Duodenal mucosa (tissue), 2 donors: ENCODE data around the gene SLC10A1.
A peak's percentile ranks its signal among the peaks of the same experiment; 100 is the strongest.
"Not testable (repeated sequence)": the region's sequence is repeated elsewhere in the genome, so short reads cannot be mapped to it uniquely, and the experiment has no call there.

ENCODE experiments used
- H3K27ac ChIP-seq: one replicate; pipeline ENCODE4 v1.7.0; 2013; ENCODE audit warnings: low read depth, low read length
- H3K27me3 ChIP-seq, 2 donors: one replicate each; pipeline ENCODE4 v1.7.0; 2013; ENCODE audit warnings: low read length in 2 of 2, control low read depth in 1 of 2; ENCODE audit not compliant: insufficient read depth in 2 of 2, control insufficient read depth in 1 of 2
- H3K36me3 ChIP-seq, 2 donors: one replicate each; pipeline ENCODE4 v1.7.0; 2013; ENCODE audit warnings: low read length in 2 of 2, control low read depth in 1 of 2; ENCODE audit not compliant: insufficient read depth in 2 of 2, control insufficient read depth in 1 of 2
- H3K4me1 ChIP-seq, 2 donors: one replicate each; pipeline ENCODE4 v1.7.0; 2013; ENCODE audit warnings: low read length in 2 of 2, control low read depth in 1 of 2; ENCODE audit not compliant: insufficient read depth in 2 of 2, control insufficient read depth in 1 of 2
- H3K4me3 ChIP-seq, 2 donors: one replicate each; pipeline ENCODE4 v1.7.0; 2013; ENCODE audit warnings: low read length in 2 of 2, low read depth in 1 of 2
- H3K9ac ChIP-seq, 2 donors: one replicate each; pipeline ENCODE4 v1.7.0; 2013; ENCODE audit warnings: low read length in 2 of 2, low read depth in 1 of 2
- H3K9me3 ChIP-seq, 2 donors: one replicate each; pipeline ENCODE4 v1.7.0; 2013; ENCODE audit warnings: low read length in 2 of 2, control low read depth in 1 of 2; ENCODE audit not compliant: control insufficient read depth in 1 of 2

The SLC10A1 gene

GRCh38 chr14:69756298-69756697, 40.7 kb downstream of the SLC10A1 start:
- Histone ChIP-seq H3K27ac (peak overlapping the region; percentile 43), H3K9ac (no peak overlapping the region)

DNA sequence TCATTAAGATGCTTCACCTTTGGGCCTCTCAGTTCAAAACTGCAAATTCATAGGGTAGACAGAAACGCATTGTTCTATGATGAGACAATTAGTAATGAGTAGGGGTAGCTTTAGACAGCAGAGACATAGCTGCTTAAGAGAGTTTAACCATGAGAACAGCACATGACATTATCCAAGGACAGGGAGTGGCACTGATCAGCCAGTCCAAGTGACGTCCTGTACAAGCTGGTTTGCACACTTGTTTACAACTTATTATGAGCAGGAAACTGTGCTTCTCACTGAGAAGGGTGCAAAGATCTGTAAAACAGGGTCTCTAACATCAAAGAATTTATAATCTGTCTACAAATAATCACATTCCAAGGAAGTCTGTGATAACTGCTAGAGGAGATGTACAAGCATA, 41.3 kb downstream of the SLC10A1 start:
- H3K9ac ChIP-seq, result peak overlapping the region in 1 of 2 donors; percentile 51
- no peaks in the 10 kb centered on the region for H3K27me3 ChIP-seq
- H3K4me1 ChIP-seq, result peaks cover 11 to 16% of the 10 kb centered on the region in 2 donors
- H3K9me3 ChIP-seq, result no peaks in the 10 kb centered on the region
- H3K36me3 ChIP-seq, result no peaks in the 10 kb centered on the region
- H3K27ac ChIP-seq, result peak overlapping the region; percentile 77
- peak overlapping the region in 1 of 2 donors; percentile 29 for H3K4me3 ChIP-seq

More at GRCh38 chr14:69756298-69756697, 40.7 kb downstream of the SLC10A1 start:
- no peaks in the 10 kb centered on the region for H3K27me3 ChIP-seq
- peaks cover 11 to 16% of the 10 kb centered on the region in 2 donors for H3K4me1 ChIP-seq
- H3K36me3 ChIP-seq, result no peaks in the 10 kb centered on the region
- H3K9me3 ChIP-seq, result no peaks in the 10 kb centered on the region
- H3K4me3 ChIP-seq, result no peak overlapping the region

- peak overlapping the region in 1 of 2 donors; percentile 29 for H3K4me3 ChIP-seq
- peak overlapping the region in 1 of 2 donors; percentile 51 for H3K9ac ChIP-seq
- H3K4me1 ChIP-seq, result peaks cover 14 to 20% of the 10 kb centered on the region in 2 donors
- no peaks in the 10 kb centered on the region for H3K36me3 ChIP-seq
- H3K27me3 ChIP-seq, result no peaks in the 10 kb centered on the region
- H3K9me3 ChIP-seq, result no peaks in the 10 kb centered on the region
- H3K27ac ChIP-seq, result peak overlapping the region; percentile 77
Measured at GRCh38 chr14:69755296-69755695, 41.7 kb downstream of the SLC10A1 start.

- no peak overlapping the region for H3K27ac ChIP-seq
Measured at GRCh38 chr14:69754487-69754886, 42.6 kb downstream of the SLC10A1 start.

DNA sequence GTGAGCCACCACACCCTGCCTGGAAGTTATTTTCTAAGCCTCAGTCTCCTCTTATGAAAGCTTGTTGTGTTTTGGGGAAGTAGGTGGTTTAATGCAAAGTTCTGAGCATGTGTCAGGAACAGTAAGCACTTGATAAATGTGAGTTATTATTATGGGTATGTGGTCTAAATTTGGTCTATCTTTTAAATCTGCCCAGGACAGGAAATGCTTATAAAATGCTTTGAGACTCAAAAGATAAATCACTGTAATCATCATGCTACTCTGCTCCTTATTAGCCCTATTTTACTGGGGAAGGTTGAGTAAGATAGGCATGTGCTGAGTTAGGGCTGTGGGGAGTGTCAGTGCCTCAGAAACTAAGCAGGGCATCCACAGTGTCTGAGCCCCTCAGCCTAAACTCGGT, 43.2 kb downstream of the SLC10A1 start:
- Histone ChIP-seq H3K9ac (no peak overlapping the region), H3K9me3 (no peaks in the 10 kb centered on the region), H3K27me3 (no peaks in the 10 kb centered on the region), H3K4me1 (peaks cover 14 to 28% of the 10 kb centered on the region in 2 donors), H3K36me3 (no peaks in the 10 kb centered on the region), H3K27ac (no peak overlapping the region), H3K4me3 (no peak overlapping the region)

More at GRCh38 chr14:69754487-69754886, 42.6 kb downstream of the SLC10A1 start:
- Histone ChIP-seq H3K36me3 (no peaks in the 10 kb centered on the region), H3K9me3 (no peaks in the 10 kb centered on the region), H3K27me3 (no peaks in the 10 kb centered on the region), H3K4me3 (no peak overlapping the region), H3K4me1 (peaks cover 14 to 28% of the 10 kb centered on the region in 2 donors), H3K9ac (no peak overlapping the region)

- Histone ChIP-seq H3K4me1 (peaks cover 14 to 28% of the 10 kb centered on the region in 2 donors), H3K9me3 (no peaks in the 10 kb centered on the region), H3K36me3 (no peaks in the 10 kb centered on the region), H3K4me3 (no peak overlapping the region), H3K27me3 (no peaks in the 10 kb centered on the region), H3K27ac (no peak overlapping the region), H3K9ac (no peak overlapping the region)
Measured at GRCh38 chr14:69752773-69753172, 44.3 kb downstream of the SLC10A1 start.

- no peak overlapping the region for H3K27ac ChIP-seq
- peaks cover 7 to 18% of the 10 kb centered on the region in 2 donors for H3K4me1 ChIP-seq
- H3K4me3 ChIP-seq, result no peak overlapping the region
- no peaks in the 10 kb centered on the region for H3K36me3 ChIP-seq
- H3K9me3 ChIP-seq, result no peaks in the 10 kb centered on the region
- H3K27me3 ChIP-seq, result no peaks in the 10 kb centered on the region
- H3K9ac ChIP-seq, result no peak overlapping the region
Measured at GRCh38 chr14:69750495-69750894, 46.5 kb downstream of the SLC10A1 start.

GRCh38 chr14:69749956-69750355, 47.1 kb downstream of the SLC10A1 start:
- Histone ChIP-seq H3K9ac (no peak overlapping the region), H3K9me3 (no peaks in the 10 kb centered on the region), H3K27me3 (no peaks in the 10 kb centered on the region), H3K27ac (peak overlapping the region; percentile 50), H3K36me3 (no peaks in the 10 kb centered on the region), H3K4me3 (no peak overlapping the region), H3K4me1 (peaks cover 3 to 12% of the 10 kb centered on the region in 2 donors)

DNA sequence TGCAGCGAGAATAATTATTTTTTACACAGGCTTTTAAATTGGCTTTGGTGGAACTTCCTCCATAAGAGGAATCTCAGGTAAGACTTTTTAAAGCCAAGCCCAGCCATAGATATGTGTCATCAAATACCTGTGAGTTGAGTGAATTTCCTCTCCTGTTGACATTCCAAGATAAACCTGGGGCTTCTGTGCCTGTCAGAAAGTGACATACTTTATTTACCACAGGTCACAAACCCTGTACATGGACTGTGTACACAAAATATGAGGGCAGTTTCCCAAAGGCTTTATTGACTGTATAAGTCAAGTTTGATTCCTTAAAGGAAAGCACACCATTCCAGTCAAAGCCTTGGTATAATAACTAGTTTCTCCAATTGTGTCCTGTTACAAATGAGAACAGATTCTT, 56.0 kb downstream of the SLC10A1 start:
- H3K9me3 ChIP-seq, result no peaks in the 10 kb centered on the region
- H3K36me3 ChIP-seq, result no peaks in the 10 kb centered on the region
- H3K27ac ChIP-seq, result no peak overlapping the region
- no peak overlapping the region for H3K4me3 ChIP-seq
- H3K27me3 ChIP-seq, result no peaks in the 10 kb centered on the region
- no peak overlapping the region for H3K9ac ChIP-seq
- no peaks in the 10 kb centered on the region for H3K4me1 ChIP-seq

DNA sequence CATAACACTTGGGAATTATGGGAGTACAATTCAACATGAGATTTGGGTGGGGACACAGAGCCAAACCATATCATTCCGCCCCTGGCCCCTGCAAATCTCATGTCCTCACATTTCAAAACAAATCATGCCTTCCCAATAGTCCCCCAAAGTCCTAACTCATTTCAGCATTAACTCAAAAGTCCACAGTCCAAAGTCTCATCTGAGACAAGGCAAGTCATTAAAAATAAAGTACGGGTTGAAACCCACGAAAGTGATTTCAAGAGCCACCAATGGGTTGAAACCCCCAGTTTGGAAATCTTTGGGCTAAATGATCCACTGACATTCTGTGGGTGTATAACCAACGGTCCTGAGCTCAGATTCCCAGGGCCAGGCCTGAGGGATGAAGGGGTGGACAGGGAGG, 60.6 kb downstream of the SLC10A1 start:
- H3K4me3 ChIP-seq, H3K36me3 ChIP-seq, H3K4me1 ChIP-seq, H3K9ac ChIP-seq, H3K27me3 ChIP-seq, H3K9me3 ChIP-seq, H3K27ac ChIP-seq: not testable (repeated sequence)
